HuH-7 (cell line): ENCODE results near the gene GALNTL6.

Experiments used
- DNase-seq: peaks from one replicate; pipeline ENCODE4 v3.0.0; 2011; ENCODE audit warnings: low spot score

The GALNTL6 gene

DNA sequence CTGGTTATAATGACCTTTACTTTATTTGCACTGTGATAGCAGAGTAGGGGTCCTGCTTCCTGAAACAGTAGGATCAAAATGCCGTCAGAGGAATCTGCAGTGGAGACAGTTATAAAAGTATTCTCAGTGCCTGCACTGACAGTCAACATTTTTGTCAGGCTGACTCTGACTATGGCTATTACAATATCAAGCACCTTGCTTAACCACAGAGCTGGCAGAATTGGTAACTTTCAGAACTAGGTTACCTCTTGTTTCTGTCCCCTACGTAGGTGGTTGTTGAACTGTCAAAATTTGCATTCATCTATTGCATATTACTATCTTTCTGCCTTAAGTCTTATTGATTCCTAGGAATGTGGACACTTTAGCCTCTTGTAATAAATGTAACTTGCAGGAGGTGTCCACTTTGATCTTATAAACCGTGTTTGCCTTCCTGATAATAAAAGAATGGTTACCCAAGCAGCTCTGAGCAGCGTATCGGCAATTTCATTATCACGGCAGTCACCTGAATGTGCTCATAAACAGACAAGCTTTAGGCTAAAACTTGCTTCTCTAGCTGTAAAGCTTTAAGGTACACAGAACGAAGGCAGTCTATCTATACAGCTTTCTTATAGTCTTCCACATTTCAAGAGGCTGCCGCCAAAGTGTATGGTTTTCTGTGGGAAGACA, 1002.4 kb downstream of the GALNTL6 start:
- DNase-seq, result peak; percentile 17

DNA sequence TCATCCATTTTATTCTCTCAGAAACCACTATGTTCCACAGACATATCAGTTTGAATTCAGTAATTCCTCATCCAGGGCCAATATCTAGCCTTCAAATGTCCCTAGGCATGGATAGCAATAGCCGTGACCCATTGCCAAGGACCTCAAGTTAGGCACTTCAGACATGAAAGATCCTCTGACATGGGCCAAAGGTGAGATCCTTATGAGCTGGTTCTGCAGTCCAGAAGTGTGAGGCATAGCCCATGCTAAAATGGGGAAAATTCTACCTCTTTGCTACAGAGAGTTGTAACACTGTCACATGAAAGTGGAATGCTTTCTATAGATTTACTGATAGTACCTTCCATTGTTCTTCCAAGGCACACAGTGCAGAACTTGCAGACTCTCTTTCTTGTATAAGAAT, 1005.7 kb downstream of the GALNTL6 start:
- DNase-seq, result no peak

- no peak for DNase-seq
These were observed 1006.1 kb downstream of the GALNTL6 start for GRCh38 chr4:172819353-172819752.

GRCh38 chr4:172822331-172822730, 1009.1 kb downstream of the GALNTL6 start:
- peak; percentile 10 for DNase-seq

DNA sequence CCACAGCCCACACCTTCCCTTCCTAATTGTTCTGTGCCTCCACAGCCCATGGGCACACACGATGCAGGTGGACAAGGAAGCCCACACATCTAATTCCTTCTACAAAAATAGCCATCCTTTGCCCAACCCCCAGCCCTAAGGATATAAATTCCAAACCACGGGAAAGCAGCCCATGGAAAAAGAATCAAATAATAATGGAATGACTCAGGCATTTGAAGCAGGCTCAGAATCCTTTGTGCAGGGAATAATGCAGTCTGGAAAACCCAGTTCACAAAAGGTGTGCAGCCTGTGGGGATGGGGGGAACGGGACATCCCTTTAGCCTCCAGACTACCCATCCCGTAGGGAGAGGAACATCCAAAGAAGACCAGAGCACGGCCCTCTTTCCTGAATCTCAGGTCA, 1013.1 kb downstream of the GALNTL6 start:
- no peak for DNase-seq

- no peak for DNase-seq
These were observed 1013.7 kb downstream of the GALNTL6 start for GRCh38 chr4:172826861-172827260.

DNA sequence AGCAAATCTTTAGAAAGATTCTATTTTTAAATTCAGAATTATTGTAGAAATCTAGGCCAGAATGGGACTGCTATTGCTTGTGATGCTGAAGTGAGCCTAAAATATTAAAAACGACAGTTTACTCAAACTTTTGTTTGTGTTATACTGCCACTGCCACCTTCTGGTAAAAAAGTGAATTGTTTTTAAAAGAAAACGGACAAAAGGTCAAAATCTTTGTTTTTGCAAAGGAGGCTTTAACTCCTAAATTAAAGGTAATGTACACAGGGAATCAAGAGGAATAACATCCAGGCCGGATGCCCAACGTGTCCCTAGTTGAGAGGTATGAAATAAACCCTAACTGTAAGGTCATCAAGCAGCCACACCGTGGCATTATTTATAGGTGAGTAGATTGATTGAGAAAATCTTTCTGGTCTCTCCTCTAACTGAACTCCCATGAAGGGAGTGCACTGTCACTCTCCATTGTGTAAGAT, 1017.1 kb downstream of the GALNTL6 start:
- peak; percentile 8 for DNase-seq

DNA sequence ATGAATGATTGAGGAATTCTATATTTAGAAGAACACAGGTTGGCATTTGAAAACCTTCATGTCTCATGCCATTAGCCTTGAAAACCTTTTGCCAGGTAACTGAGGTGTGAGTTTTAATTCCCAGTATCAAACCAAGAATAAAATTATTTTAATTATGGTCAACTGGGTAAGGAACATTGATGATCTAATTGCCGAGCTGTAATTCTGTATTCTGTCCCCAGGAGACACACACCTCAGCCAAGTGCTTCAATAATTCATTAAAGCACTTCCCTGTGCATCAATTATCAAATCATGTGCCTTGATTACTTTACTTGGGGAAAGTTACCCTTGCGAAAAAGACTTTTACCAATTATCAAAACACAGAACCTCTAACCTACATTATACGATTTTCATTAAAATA, 1023.5 kb downstream of the GALNTL6 start:
- DNase-seq, result no peak

- no peak for DNase-seq
These were observed 1024.9 kb downstream of the GALNTL6 start for GRCh38 chr4:172838111-172838510.

DNA sequence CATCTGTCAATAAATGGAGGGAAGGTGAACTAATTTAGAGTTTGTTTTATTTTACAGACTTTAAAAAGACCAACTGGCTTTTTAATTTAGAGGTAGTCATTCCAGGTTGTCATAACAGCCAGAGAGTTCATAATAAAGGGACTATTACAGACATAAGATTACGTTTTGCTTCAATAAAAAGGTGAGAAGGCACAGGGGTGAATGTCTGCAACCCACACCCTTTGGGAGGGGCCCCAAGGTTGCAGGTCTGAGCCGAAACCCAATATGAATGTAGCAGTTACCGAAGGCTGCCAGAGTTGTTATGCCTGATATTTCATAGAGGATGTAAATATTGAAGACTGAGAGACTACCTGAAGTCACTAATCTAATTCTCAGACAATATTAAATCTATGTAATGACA, 1025.7 kb downstream of the GALNTL6 start:
- no peak for DNase-seq

GRCh38 chr4:172842779-172843178, 1029.6 kb downstream of the GALNTL6 start:
- DNase-seq, result no peak

DNA sequence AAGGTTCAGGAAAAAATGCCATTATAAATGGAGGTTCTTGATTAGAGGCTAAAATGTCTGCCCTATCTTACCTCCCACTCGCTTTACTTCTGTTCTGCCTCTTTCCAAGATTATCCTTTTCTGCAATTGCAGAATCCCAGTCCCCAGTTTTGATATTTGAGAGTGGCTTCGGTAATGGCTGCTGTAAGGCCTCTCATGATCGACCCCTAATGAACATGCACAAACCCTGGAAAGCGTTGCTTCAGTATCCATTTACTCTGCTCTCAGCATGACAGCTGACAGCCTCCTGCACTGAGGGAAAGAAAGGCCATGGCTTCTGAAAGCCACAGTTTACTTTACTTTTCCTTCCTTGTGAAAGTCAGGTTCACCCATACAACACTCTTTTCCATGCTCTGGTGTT, 1030.0 kb downstream of the GALNTL6 start:
- no peak for DNase-seq

DNA sequence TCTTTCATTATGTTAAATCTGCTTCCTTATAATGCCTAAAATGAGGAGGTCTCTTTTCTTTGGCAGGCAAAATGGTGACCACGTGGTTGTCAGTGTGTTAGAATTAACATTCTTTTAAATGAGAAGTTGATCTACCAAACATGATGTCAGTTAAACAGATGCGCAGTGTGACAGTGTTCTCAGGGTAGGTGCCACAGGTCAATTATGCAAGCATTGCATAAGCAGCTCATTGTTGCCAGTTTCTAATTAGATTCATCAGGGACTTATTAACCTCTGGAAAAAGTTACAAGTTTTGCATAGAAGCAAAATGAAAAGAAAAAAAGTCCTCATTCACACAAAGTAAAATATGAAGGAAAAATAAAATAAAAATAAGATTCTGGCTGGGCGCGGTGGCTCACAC, 1031.4 kb downstream of the GALNTL6 start:
- DNase-seq, result no peak

DNA sequence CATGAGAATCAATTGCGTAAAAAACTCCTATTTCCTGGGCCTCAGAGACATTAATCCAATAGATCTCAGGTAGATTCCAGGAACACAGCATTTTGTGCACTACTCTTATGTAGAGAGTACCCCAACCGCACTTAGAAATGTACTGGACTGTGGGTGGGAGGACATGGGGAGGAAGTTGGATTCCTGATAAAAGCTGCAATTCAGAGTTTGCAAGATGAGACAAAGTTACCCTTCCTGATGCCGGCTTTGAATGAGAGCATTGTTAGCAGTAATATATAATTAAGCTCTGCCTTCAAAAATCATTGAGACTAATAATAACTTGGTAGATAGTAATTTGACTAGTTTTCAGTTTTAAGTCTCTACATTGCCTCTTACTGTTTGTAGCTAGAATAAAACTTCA, 1032.1 kb downstream of the GALNTL6 start:
- no peak for DNase-seq

- DNase-seq, result no peak
These were observed 1037.6 kb downstream of the GALNTL6 start for GRCh38 chr4:172850838-172851237.

DNA sequence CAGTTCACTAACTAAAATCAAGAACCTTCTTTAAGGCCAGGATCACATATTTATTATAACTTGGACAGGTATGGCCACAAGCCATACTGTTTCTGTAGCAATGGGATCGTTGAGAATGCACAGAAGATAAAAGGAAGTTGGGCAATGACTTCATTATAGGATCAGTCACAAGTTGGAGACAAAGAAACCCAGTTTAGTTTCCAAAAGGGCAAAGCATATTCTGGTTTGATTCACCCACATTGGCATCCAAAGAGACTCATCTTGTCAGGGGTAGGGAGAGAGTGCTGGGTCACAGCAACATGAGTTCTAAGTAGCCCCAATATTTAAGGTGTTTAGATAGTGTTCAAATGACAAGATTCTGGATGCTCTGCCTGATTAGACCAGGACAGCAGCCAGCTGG, 1038.3 kb downstream of the GALNTL6 start:
- no peak for DNase-seq

GRCh38 chr4:172857026-172857425, 1043.8 kb downstream of the GALNTL6 start:
- no peak for DNase-seq

- DNase-seq, result no peak
These were observed 1045.6 kb downstream of the GALNTL6 start for GRCh38 chr4:172858731-172859230.

GRCh38 chr4:172865103-172865502, 1051.9 kb downstream of the GALNTL6 start:
- no peak for DNase-seq

- DNase-seq, result no peak
These were observed 1052.4 kb downstream of the GALNTL6 start for GRCh38 chr4:172865531-172866127.

DNA sequence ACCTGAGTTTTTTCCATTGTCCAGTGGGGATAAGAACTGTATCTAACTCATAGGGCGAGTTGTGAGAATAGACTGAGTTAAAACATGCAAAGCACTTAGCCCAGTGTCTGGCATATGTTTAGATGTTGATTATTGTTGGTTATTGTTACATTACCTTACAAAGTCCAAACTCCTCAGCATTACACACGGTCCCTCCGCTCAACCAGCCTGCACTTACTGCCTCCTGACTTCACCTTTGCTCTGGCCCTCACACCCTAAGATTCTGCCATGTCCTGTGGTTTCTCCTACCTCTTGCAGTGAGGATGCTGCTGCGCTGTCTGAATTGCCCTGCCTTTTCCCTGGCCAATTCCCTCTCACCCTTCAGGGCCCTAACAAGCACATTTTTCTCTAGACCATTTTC, 1053.2 kb downstream of the GALNTL6 start:
- no peak for DNase-seq

- no peak for DNase-seq
These were observed 1054.6 kb downstream of the GALNTL6 start for GRCh38 chr4:172867835-172868234.

DNA sequence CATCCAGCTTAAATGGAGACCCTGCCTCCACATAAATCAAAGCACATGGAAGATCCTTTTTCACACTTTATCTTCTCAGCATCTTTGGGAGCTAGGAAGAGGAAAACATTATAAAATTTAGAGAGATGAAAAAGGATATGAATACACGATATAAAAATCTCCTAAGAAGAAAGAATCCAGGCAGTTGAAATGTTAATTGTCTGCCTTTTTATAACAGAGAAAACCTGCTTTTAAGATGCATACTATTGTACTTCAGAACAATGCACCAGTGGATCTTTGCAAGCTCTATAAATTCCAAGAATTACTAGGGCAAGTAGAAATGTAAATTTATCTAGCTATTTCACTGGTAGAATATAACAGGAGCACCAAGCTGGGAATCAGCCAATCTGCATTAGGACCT, 1055.1 kb downstream of the GALNTL6 start:
- no peak for DNase-seq
